Fibroblast of the aortic adventitia (primary cell): ENCODE measurements around the gene USP24. TPM values are rescaled to one million over a fixed set of nuclear protein-coding genes. Genes with fewer than 3 reads are reported as not detected.

Experiments
- DNase-seq: peaks from one replicate; pipeline ENCODE4 v3.0.0-alpha.2; 2010; ENCODE audit warnings: low read depth
- H3K4me3 ChIP-seq: 2 replicates; pipeline ENCODE4 v1.5.1; 2011; ENCODE audit warnings: low read depth, mild to moderate bottlenecking, control low read depth, low read length, moderate library complexity
- total RNA-seq: library from RNA; depleted of rRNA; stranded (reverse); fragments of >200 nt; gene quantifications from 2 replicates; pipeline ENCODE4 v1.2.3, GENCODE V29; 2012; ENCODE audit warnings: low replicate concordance
- TF ChIP-seq, protein P1 (sequence below): IDR thresholded peaks from 2 replicates; pipeline ENCODE4 v1.5.1; 2011; ENCODE audit warnings: mild to moderate bottlenecking, low read length, control low read depth, inconsistent platforms; ENCODE audit not compliant: insufficient read depth

Gene USP24
- total RNA-seq, 1 donor, result 44.8 TPM

DNA sequence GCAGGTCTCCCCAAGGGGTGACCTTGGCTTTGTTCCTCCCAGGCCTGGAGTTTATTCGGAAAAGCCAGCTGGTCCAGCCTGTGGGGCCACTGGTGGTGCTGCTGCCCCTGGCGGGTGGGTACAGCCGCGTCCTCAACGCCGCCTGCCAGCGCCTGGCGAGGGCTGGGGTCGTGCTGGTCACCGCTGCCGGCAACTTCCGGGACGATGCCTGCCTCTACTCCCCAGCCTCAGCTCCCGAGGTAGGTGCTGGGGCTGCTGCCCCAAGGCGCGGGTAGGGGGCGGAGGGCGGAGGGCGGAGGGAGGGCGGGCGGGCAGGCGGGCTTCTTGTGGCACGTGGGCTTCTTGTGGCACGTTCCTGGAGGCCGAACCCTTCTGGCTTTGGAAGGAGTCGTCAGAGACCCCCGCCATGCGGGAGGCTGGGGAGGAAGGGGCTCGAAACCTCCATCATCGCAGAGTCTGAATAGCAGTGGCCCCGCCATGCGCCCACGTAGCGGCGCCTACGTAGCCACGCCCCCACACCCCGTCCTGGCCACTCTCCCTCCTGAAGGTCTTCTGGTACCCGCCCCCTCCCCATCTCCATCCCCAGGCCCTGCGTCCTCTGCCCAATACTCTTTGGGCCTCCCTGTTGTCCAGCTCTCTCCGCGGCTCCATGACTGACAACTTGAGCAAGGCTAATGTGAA lies 159.1 kb downstream of the USP24 start:
- TF ChIP-seq, protein P1, sequence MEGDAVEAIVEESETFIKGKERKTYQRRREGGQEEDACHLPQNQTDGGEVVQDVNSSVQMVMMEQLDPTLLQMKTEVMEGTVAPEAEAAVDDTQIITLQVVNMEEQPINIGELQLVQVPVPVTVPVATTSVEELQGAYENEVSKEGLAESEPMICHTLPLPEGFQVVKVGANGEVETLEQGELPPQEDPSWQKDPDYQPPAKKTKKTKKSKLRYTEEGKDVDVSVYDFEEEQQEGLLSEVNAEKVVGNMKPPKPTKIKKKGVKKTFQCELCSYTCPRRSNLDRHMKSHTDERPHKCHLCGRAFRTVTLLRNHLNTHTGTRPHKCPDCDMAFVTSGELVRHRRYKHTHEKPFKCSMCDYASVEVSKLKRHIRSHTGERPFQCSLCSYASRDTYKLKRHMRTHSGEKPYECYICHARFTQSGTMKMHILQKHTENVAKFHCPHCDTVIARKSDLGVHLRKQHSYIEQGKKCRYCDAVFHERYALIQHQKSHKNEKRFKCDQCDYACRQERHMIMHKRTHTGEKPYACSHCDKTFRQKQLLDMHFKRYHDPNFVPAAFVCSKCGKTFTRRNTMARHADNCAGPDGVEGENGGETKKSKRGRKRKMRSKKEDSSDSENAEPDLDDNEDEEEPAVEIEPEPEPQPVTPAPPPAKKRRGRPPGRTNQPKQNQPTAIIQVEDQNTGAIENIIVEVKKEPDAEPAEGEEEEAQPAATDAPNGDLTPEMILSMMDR, result no peak
- no peak overlapping the region for H3K4me3 ChIP-seq
- no peak for DNase-seq

DNA sequence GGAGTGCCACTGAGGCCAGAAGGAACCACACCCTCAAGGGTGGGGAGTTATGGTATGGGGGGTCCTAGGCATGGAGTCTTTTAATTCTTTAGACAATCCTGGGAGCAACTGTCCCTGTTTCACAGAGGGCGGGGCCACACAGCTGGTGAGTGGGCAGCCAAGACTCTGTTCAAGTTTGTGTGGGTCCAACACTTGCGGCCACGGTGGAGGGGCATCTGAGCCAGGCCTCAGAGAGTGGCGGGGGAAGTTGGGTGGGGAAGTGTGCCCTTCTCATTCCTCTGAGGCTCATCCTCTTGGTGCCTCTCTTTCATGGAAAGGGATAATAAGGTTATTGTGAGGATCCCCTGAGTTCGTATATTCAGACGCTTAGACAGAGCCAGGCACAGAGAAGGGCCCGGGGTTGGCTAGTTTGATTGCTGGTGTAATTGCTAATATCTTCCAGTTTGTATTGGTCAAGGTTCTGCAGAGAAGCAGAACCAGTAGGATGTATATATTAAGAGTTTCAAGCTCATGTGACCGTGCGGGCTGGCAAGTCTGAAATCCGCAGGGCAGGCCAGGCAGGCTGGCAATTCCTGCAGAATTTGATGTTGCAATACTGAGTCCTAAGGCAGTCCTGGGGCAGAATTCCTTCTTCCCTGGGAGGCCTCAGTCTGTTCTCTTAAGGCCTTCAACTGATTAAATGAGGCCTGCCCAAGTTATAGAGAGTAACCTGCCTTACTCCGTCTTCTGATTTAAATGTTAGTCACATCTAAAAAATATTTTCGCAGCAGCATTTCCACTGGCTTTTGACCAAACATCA lies 159.9 kb downstream of the USP24 start:
- H3K4me3 ChIP-seq, result no peak overlapping the region
- peak; percentile 16 for DNase-seq
- TF ChIP-seq, protein P1, result no peak

DNA sequence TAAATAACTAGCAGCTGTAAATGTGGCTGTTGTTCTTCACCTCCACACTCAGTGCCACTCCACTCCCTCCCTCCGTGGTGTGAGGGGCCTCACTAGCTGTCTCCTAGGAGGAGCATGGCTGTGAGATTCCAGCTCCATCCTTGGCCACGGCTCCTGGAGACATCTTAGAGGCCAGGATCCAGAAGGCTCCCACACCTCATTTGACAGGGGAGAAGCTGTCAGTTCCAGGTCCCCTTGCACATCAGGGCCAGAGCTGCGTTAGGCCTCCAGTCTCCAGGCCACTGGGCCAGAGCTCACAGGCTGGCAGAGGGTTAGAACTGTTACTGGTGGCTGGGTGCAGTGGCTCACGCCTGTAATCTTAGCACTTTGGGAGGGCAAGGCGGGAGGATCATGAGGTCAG lies 160.8 kb downstream of the USP24 start:
- no peak for DNase-seq
- TF ChIP-seq, protein P1, result no peak
- no peak overlapping the region for H3K4me3 ChIP-seq

DNA sequence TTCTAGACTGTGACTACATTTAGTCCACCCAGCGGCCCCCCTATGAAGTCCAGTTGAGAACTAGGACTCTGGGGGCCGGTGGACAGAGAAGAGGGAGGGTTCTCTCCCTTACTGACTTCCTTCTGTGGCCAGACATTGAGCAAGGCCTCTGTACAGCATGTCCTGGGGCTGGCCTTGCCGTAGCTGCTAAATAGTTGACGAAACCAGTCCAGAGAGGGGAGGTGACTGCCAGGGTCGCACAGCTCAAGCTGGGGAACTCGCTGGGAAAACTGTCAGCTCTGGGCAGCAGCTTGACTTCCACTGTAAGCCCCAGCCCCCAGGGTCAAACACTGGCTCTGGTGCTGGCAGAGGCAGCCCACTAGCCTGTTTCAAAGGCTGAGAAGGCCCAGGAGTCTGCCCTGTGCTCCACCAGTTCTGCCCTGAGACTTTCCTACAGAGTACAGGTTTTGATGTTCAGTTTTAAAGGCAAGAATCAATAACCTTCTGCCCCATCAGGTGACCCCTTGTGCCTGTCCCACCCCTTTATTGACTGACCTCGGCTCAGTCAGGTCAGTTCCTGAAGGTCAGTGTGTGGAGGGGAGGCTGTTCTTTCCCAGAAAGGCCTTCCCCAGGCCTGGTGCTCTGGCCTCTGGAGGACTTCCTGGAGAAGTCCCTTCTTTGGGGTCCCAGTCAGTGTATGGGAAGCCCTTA lies 161.8 kb downstream of the USP24 start:
- H3K4me3 ChIP-seq, result no peak overlapping the region
- DNase-seq, result no peak
- TF ChIP-seq, protein P1, result no peak

DNA sequence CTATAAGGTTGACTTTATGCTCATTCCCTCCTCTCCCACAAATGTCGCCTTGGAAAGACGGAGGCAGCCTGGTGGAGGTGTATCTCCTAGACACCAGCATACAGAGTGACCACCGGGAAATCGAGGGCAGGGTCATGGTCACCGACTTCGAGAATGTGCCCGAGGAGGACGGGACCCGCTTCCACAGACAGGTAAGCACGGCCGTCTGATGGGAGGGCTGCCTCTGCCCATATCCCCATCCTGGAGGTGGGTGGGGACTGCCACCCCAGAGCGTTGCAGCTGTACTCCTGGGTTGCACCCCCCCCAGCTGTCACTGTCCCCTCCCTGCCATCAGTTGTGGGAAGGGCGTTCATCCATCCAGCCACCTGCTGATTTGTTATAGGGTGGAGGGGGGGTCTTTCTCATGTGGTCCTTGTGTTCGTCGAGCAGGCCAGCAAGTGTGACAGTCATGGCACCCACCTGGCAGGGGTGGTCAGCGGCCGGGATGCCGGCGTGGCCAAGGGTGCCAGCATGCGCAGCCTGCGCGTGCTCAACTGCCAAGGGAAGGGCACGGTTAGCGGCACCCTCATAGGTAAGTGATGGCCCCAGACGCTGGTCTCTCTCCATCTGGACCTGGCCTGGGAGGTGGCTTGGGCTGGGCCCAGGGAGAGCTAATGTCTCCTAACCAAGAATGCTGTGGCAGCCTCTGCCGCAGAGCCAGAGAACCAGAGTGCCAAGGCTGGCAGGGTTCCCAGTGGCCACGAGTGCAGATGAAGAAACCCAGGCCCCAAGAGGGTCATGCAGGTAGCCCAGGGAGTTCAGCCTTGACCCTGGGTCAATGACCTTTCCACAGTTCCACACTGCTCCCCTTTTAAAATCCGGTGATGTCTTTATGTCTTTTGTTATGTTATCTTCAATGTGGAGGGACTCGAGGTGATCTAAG lies 162.7 kb downstream of the USP24 start:
- DNase-seq, result no peak
- no peak overlapping the region for H3K4me3 ChIP-seq
- TF ChIP-seq, protein P1, result no peak

DNA sequence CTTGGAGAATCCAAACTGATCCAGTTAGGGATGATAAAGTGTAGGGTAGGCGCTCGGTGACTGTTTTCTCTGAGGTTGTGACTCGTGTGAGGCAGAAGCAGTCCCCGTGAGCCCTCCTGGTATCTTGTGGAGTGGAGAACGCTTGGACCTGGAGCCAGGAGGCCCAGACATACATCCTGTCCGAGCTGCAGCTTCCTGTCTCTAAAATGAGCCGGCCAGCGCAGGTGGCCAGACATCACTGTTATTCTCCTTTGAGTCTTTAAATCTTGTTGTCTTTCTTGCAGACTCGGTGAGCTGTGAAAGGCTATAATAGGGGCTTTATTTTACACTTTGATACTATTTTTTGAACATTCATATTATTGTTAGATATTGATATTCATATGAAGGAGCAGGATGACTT lies 163.5 kb downstream of the USP24 start:
- DNase-seq, result no peak
- TF ChIP-seq, protein P1, result no peak
- H3K4me3 ChIP-seq, result no peak overlapping the region
